ENCODE data around the gene IKBKE. TPM values are rescaled to one million over a fixed set of nuclear protein-coding genes. Genes with fewer than 3 reads are reported as not detected.

Gene IKBKE
- total and polyA plus RNA-seq, 2 of the 8 experiments (the other 6 are each of a cell fraction or from before 2014, with no cell fraction given) = 8.6 to 12.0 TPM

- H3K79me2 ChIP-seq (ENCODE audit: control insufficient read depth in 1 of 2, insufficient read depth in 2 of 2, low read length in 2 of 2) = no peaks in the 10 kb centered on the region
- peaks cover 0 to 3% (median 0%) of the 10 kb centered on the region in 4 experiments; a peak in 2 of 7 replicates for H3K27me3 ChIP-seq (replicated peaks in 1 of 4; ENCODE audit: control insufficient read depth in 3 of 4, extremely low read depth in 1 of 4, insufficient read depth in 3 of 4, low read length in 3 of 4)
- H2AK5ac ChIP-seq (ENCODE audit: low read depth, low read length) = no peak overlapping the region
- FAIRE-seq (no peak), DNase-seq (ENCODE audit: low read depth in 1 of 2, low spot score in 2 of 2) (no peak)
- H3K23me2 ChIP-seq (ENCODE audit: low read depth, low read length) = no peaks in the 10 kb centered on the region
- H3K4me1 ChIP-seq (replicated peaks in 1 of 4; ENCODE audit: control insufficient read depth in 3 of 4, insufficient read depth in 4 of 4, low read length in 3 of 4) = peaks cover 0 to 2% (median 0%) of the 10 kb centered on the region in 4 experiments; a peak in 3 of 7 replicates
- no peak overlapping the region for H3K4me2 ChIP-seq (ENCODE audit: insufficient read depth in 1 of 2, low read depth in 2 of 2, low read length in 2 of 2)
- no peak overlapping the region for H4K8ac ChIP-seq (ENCODE audit: extremely low read depth, insufficient read depth, low read length)
- ChIA-PET POLR2A (ENCODE audit: partially characterized antibody) (no interaction called here), CTCF (ENCODE audit: partially characterized antibody) (interaction anchor here (0.9 to 3.4 kb wide), 6 partner anchors 9 to 148 kb away, joined by 3 to 35 read pairs (median 4); partner anchors contain the start of gene EIF2D)
- H3K9me3 ChIP-seq (ENCODE audit: insufficient read depth in 2 of 2, low read depth in 1 of 2, low read length in 1 of 2) = no peaks in the 10 kb centered on the region
- no peak overlapping the region for H3K4me3 ChIP-seq (ENCODE audit: extremely low read depth in 1 of 4, insufficient read depth in 2 of 4, low read depth in 3 of 4, low read length in 4 of 4)
- no peak overlapping the region for H4K5ac ChIP-seq (ENCODE audit: insufficient read length, low read depth, low read length)
- no peak overlapping the region for H2BK15ac ChIP-seq (ENCODE audit: low read length)
- H3K23ac ChIP-seq (ENCODE audit: insufficient read length) = no peak overlapping the region
- no peak overlapping the region for H2BK12ac ChIP-seq (ENCODE audit: low read depth, low read length)
- no peak overlapping the region for H3K27ac ChIP-seq (ENCODE audit: low read depth, low read length)
- no peak overlapping the region for H4K91ac ChIP-seq (replicated peaks; ENCODE audit: insufficient read length, low read length)
- H2AFZ ChIP-seq (ENCODE audit: low read length) = no peak overlapping the region
- no peak overlapping the region for H3K4ac ChIP-seq (replicated peaks; ENCODE audit: insufficient read length, low read depth, low read length)
- H3K9ac ChIP-seq (replicated peaks in 1 of 4; ENCODE audit: extremely low read depth in 1 of 4, low read depth in 3 of 4, low read length in 3 of 4) = no peak overlapping the region
- WGBS, 2 experiments (ENCODE audit: extremely low coverage in 1 of 2, insufficient coverage in 1 of 2, insufficient read length in 1 of 2, insufficient replicate concordance in 2 of 2, low coverage in 1 of 2, low lambda C conversion rate in 2 of 2, missing lambda C conversion rate in 1 of 2) = 89% methylated on average over 8 of the region's 8 CpGs; no CpG with 5 or more reads in 1 of the 2 experiments
- H2BK5ac ChIP-seq (ENCODE audit: low read depth, low read length) = no peak overlapping the region
- H3K79me1 ChIP-seq (ENCODE audit: low read depth, low read length) = no peaks in the 10 kb centered on the region
- no peak overlapping the region for H2BK20ac ChIP-seq (ENCODE audit: low read length)
- no peak overlapping the region for H2BK120ac ChIP-seq (replicated peaks; ENCODE audit: low read depth, low read length)
- H4K20me1 ChIP-seq (replicated peaks in 1 of 2; ENCODE audit: control insufficient read depth in 1 of 2, insufficient read depth in 2 of 2, low read length in 2 of 2) = peaks cover 0 to 1% of the 10 kb centered on the region in 2 experiments
- no peak overlapping the region for H3K56ac ChIP-seq (replicated peaks; ENCODE audit: insufficient read length, low read depth, low read length)
- H3K18ac ChIP-seq (ENCODE audit: extremely low read depth, low read length) = no peak overlapping the region
- no peak overlapping the region for H3K14ac ChIP-seq (ENCODE audit: insufficient read length)
- peaks cover 0 to 3% (median 0%) of the 10 kb centered on the region in 4 experiments; a peak in 1 of 8 replicates for H3K36me3 ChIP-seq (ENCODE audit: control insufficient read depth in 2 of 4, insufficient read depth in 4 of 4, low read length in 3 of 4)
- TF ChIP-seq SIX5 (IDR thresholded peaks at IDR 0.05; ENCODE audit: low read depth, low read length) (no peak), BCL11A (IDR thresholded peaks at IDR 0.05; ENCODE audit: low read depth in 2 of 2, low read length in 2 of 2) (no peak), TEAD4 (IDR thresholded peaks at IDR 0.05; ENCODE audit: low read depth, low read length) (no peak), CHD2 (IDR thresholded peaks at IDR 0.05; ENCODE audit: low read length) (no peak), SP1 (IDR thresholded peaks at IDR 0.05; ENCODE audit: low read depth, low read length) (no peak), SP2 (IDR thresholded peaks at IDR 0.05; ENCODE audit: low read length) (no peak), GTF2F1 (IDR thresholded peaks at IDR 0.05; ENCODE audit: borderline replicate concordance, low read depth, low read length) (no peak), E2F6 (IDR thresholded peaks at IDR 0.05) (no peak), SRF (IDR thresholded peaks at IDR 0.05; ENCODE audit: low read depth, low read length) (no peak), NRF1 (IDR thresholded peaks at IDR 0.05; ENCODE audit: low read depth, low read length) (no peak), SIN3A (conservative IDR thresholded peaks at IDR 0.05 in 1 of 2, IDR thresholded peaks at IDR 0.05 in 1 of 2; ENCODE audit: low read depth in 1 of 2, low read length in 2 of 2) (no peak), EZH2 (IDR thresholded peaks at IDR 0.05; ENCODE audit: low read depth, low read length, severe bottlenecking) (no peak), RAD21 (IDR thresholded peaks at IDR 0.05 in 1 of 2, conservative IDR thresholded peaks at IDR 0.05 in 1 of 2; ENCODE audit: low read depth in 2 of 2, low read length in 2 of 2) (no peak), BACH1 (IDR thresholded peaks at IDR 0.05; ENCODE audit: low read length) (no peak)
Observed at GRCh38 chr1:206463911-206464310, 6.4 kb upstream of the IKBKE start.

Measured in H1 (cell line).